Bronchial epithelial cell (primary cell): Measurements from ENCODE around the gene NOS3. TPM values are rescaled to one million over a fixed set of nuclear protein-coding genes. Genes with fewer than 3 reads are reported as not detected.

Experiments
- DNase-seq: peaks from one replicate; pipeline ENCODE4 v3.0.0-alpha.2; 2010; ENCODE audit warnings: low read depth
- FAIRE-seq: peaks from 2 replicates; lab custom pipeline; 2011; peaks lifted over from hg19 to GRCh38; lab: Jason Lieb, UNC
- H3K27me3 ChIP-seq: 2 replicates; pipeline ENCODE4 v1.5.1; 2011; ENCODE audit warnings: low read length; ENCODE audit not compliant: control insufficient read depth, insufficient read depth
- H3K36me3 ChIP-seq: 2 replicates; pipeline ENCODE4 v1.5.1; 2011; ENCODE audit warnings: low read length; ENCODE audit not compliant: control insufficient read depth, insufficient read depth
- H3K4me3 ChIP-seq: 2 replicates; pipeline ENCODE4 v1.5.1; 2011; ENCODE audit warnings: mild to moderate bottlenecking, low read depth, low read length, control low read depth
- CTCF ChIP-seq: IDR thresholded peaks from 2 replicates; pipeline ENCODE4 v1.5.1; 2011; ENCODE audit warnings: mild to moderate bottlenecking, moderate library complexity, low read length, control low read depth, inconsistent platforms; ENCODE audit not compliant: insufficient read depth, severe bottlenecking
- total RNA-seq: library from RNA; depleted of rRNA; stranded (reverse); fragments of >200 nt; gene quantifications from 2 replicates; pipeline ENCODE4 v1.2.1, GENCODE V29; 2014

The NOS3 gene
- total RNA-seq, 1 donor from 2014 or later = under 0.01 TPM

GRCh38 chr7:150998341-150998740 is 7.5 kb downstream of the NOS3 start:
- FAIRE-seq (no peak), DNase-seq (no peak)
- no peak for TF ChIP-seq CTCF
- Histone ChIP-seq H3K36me3 (no peaks in the 10 kb centered on the region), H3K27me3 (no peaks in the 10 kb centered on the region), H3K4me3 (no peak overlapping the region)

GRCh38 chr7:150999001-150999400 is 8.2 kb downstream of the NOS3 start:
- no peak for TF ChIP-seq CTCF
- FAIRE-seq (no peak), DNase-seq (no peak)
- Histone ChIP-seq H3K36me3 (no peaks in the 10 kb centered on the region), H3K4me3 (no peak overlapping the region), H3K27me3 (no peaks in the 10 kb centered on the region)

GRCh38 chr7:150999497-151000230 is 8.8 kb downstream of the NOS3 start:
- DNase-seq = no peak
- FAIRE-seq = no peak
- Histone ChIP-seq H3K4me3 (no peak overlapping the region), H3K36me3 (no peaks in the 10 kb centered on the region), H3K27me3 (no peaks in the 10 kb centered on the region)
- TF ChIP-seq CTCF = no peak

GRCh38 chr7:151000897-151001495 is 10.2 kb downstream of the NOS3 start:
- Histone ChIP-seq H3K4me3 (no peak overlapping the region), H3K36me3 (no peaks in the 10 kb centered on the region), H3K27me3 (no peaks in the 10 kb centered on the region)
- no peak for TF ChIP-seq CTCF
- FAIRE-seq = no peak
- no peak for DNase-seq

- Histone ChIP-seq H3K4me3 (no peak overlapping the region), H3K27me3 (no peaks in the 10 kb centered on the region), H3K36me3 (no peaks in the 10 kb centered on the region)
- TF ChIP-seq CTCF = no peak
- DNase-seq (no peak), FAIRE-seq (no peak)
Measured at GRCh38 chr7:151001546-151001945, 10.7 kb downstream of the NOS3 start.
